GM12878 (cell line): ENCODE results near the gene F10. TPM values are rescaled to one million over a fixed set of nuclear protein-coding genes. Genes with fewer than 3 reads are reported as not detected.

Source experiments
- ATAC-seq: fragments of 200-7000 bp; cut with Tn5 transposase; 3 replicates; pipeline ENCODE4 v1.9.1; 2020; ENCODE audit warnings: mild to moderate bottlenecking, moderate library complexity
- BruUV-seq: library from RNA; stranded (reverse); fragments of 400-500 nt; replicated peaks from 2 replicates; lab custom pipeline; 2021; lab: Mats Ljungman, UMichigan
- CTCF ChIA-PET: fragments of 300-600 bp; sonication (Branson Sonifier 250); formaldehyde crosslinking; extraction: SDS; loops from one replicate; lab custom pipeline; 2021; ENCODE audit warnings: inconsistent platforms; lab: Yijun Ruan, JAX
- POLR2A ChIA-PET: fragments of 350-600 bp; formaldehyde crosslinking; extraction: SDS; loops from one replicate; lab custom pipeline; 2021; ENCODE audit warnings: inconsistent platforms; lab: Charles Lee
- RAD21 ChIA-PET: fragments of 300-600 bp; sonication (Branson Sonifier 250); formaldehyde crosslinking; loops from one replicate; lab custom pipeline; 2023; ENCODE audit warnings: antibody characterized with exemption; ENCODE audit not compliant: unreplicated experiment; lab: Charles Lee
- SMC1A ChIA-PET: fragments of 300-600 bp; sonication (Branson Sonifier 250); formaldehyde crosslinking; loops from one replicate; lab custom pipeline; 2023; ENCODE audit not compliant: unreplicated experiment, uncharacterized antibody; lab: Charles Lee
- DNase-seq: peaks from one replicate; pipeline ENCODE4 v3.0.0-alpha.2; 2011; ENCODE audit warnings: low read depth, low spot score
- FAIRE-seq: peaks from 3 replicates; lab custom pipeline; 2011; peaks lifted over from hg19 to GRCh38; lab: Jason Lieb, UNC
- H2AFZ ChIP-seq: 2 replicates; pipeline ENCODE4 v1.6.0; 2011; ENCODE audit warnings: low read depth, low read length, control low read depth; ENCODE audit not compliant: control insufficient read depth
- H3K27ac ChIP-seq: 2 replicates; pipeline ENCODE4 v1.5.1; 2011; ENCODE audit warnings: control low read depth; ENCODE audit not compliant: control insufficient read depth, insufficient read depth
- H3K27me3 ChIP-seq, 2 experiments: replicated peaks in 1 of 2; 2 replicates each; pipeline versions ENCODE4 v1.6.0 to v1.6.1; 2011; ENCODE audit warnings: low read length in 1 of 2; ENCODE audit not compliant: control insufficient read depth in 2 of 2, insufficient read depth in 2 of 2
- H3K36me3 ChIP-seq, 2 experiments: 2 replicates each; pipeline ENCODE4 v1.5.1; 2011; ENCODE audit warnings: low read length in 1 of 2; ENCODE audit not compliant: control insufficient read depth in 2 of 2, insufficient read depth in 2 of 2
- H3K4me1 ChIP-seq: 2 replicates; pipeline ENCODE4 v1.6.1; 2011; ENCODE audit warnings: mild to moderate bottlenecking, low read length, moderate library complexity, mixed read lengths; ENCODE audit not compliant: control insufficient read depth, insufficient read depth
- H3K4me2 ChIP-seq: 2 replicates; pipeline ENCODE4 v1.6.0; 2011; ENCODE audit warnings: control low read depth; ENCODE audit not compliant: control insufficient read depth, insufficient read depth
- H3K4me3 ChIP-seq: fragments of 200-600 bp; sonication (generic); 2 replicates; pipeline ENCODE4 v1.5.1; 2016
- H3K79me2 ChIP-seq: 2 replicates; pipeline ENCODE4 v1.6.0; 2011; ENCODE audit warnings: low read length; ENCODE audit not compliant: control insufficient read depth, insufficient read depth
- H3K9ac ChIP-seq: 2 replicates; pipeline ENCODE4 v1.8.0; 2011; ENCODE audit warnings: low read length, control low read depth, mixed read lengths; ENCODE audit not compliant: control insufficient read depth, insufficient read depth
- H3K9me3 ChIP-seq: replicated peaks from 3 replicates; pipeline ENCODE4 v1.5.1; 2011; ENCODE audit warnings: mild to moderate bottlenecking, low read length; ENCODE audit not compliant: control insufficient read depth, insufficient read depth
- H4K20me1 ChIP-seq: 2 replicates; pipeline ENCODE4 v1.6.0; 2011; ENCODE audit not compliant: control insufficient read depth, insufficient read depth
- CHD1 ChIP-seq: IDR thresholded peaks from 2 replicates; pipeline ENCODE4 v1.6.1; 2012; ENCODE audit warnings: low read depth, low read length, improper control_type of control experiment
- LARP7 ChIP-seq: fragments of 450-650 bp; IDR thresholded peaks from 2 replicates; pipeline ENCODE4 v1.6.1; 2017; ENCODE audit warnings: mild to moderate bottlenecking
- REST ChIP-seq: IDR thresholded peaks from 2 replicates; pipeline ENCODE4 v1.6.1; 2012; ENCODE audit warnings: mild to moderate bottlenecking, low read depth, low read length
- TAF1 ChIP-seq: IDR thresholded peaks from 2 replicates; pipeline ENCODE4 v1.6.1; 2011; ENCODE audit warnings: mild to moderate bottlenecking, low read depth, low read length, borderline replicate concordance
- WGBS: methylation state at CpG from one replicate; pipeline ENCODE4 v1.1.6; 2016; ENCODE audit warnings: low lambda C conversion rate; ENCODE audit not compliant: insufficient replicate concordance, insufficient coverage; ENCODE audit errors: missing lambda C conversion rate; 5-methylcytosine and 5-hydroxymethylcytosine counted together
- in situ Hi-C: fragments of 300-500 bp; cut with MboI; formaldehyde crosslinking; loops from 9 replicates; pipeline ENCODE4 v1.14.3; 2018; ENCODE audit warnings: mixed read lengths
- intact Hi-C: fragments of 100-400 bp; cut with micrococcal nuclease; formaldehyde crosslinking; loops from one replicate; pipeline ENCODE4 v1.14.2; 2022; ENCODE audit not compliant: unreplicated experiment
- polyA plus RNA-seq, 11 experiments: library from polyadenylated mRNA; depleted of rRNA in 4 of 11; unstranded in 6 of 11; stranded (reverse) in 5 of 11; fragments of >200 nt; fragmentation: Nextera tagmentation in 4 of 11; fragmentation: Illumina TruSeq in 1 of 11; extraction: Ambion mirVana in 4 of 11; extraction: Trizol in 1 of 11; gene quantifications; 1 replicate in 1 of 11; 2 replicates in 10 of 11; pipeline versions ENCODE4 v1.2.1 to v1.2.3, GENCODE V29; 2011 to 2016; ENCODE audit warnings: inconsistent platforms in 2 of 11, missing spikeins in 2 of 11, low read depth in 1 of 11
- total RNA-seq, 4 experiments: library from RNA; depleted of rRNA in 3 of 4; stranded (reverse); fragments of >200 nt in 3 of 4; fragmentation: Illumina TruSeq in 1 of 4; extraction: Trizol in 1 of 4; gene quantifications; 2 replicates each; pipeline versions ENCODE4 v1.2.1 to v1.2.3, GENCODE V29; 2013 to 2021

The F10 gene
- total and polyA plus RNA-seq, 10 of the 15 experiments (the other 5 are each of a cell fraction or from before 2014, with no cell fraction given), result not detected

GRCh38 chr13:113184568-113185440 is 62.2 kb downstream of the F10 start:
- ATAC-seq (no peak), DNase-seq (no peak)
- in situ Hi-C loops, result no loop called here

More at GRCh38 chr13:113184568-113185440, 62.2 kb downstream of the F10 start:
- peaks cover 13% of the 10 kb centered on the region; the same call in 2 of the 3 replicates for H3K9me3 ChIP-seq
- H2AFZ ChIP-seq, result no peak overlapping the region
- H3K9ac ChIP-seq, result no peak overlapping the region
- TF ChIP-seq REST (no peak), LARP7 (no peak), CHD1 (no peak), TAF1 (no peak)
- TF ChIP-seq, all 136 proteins: peak for 0
- no peak overlapping the region for H3K4me3 ChIP-seq
- no peaks in the 10 kb centered on the region; the same call in 1 of the 2 replicates for H3K79me2 ChIP-seq
- CTCF ChIA-PET, result no interaction called here
- H3K36me3 ChIP-seq, result peaks cover 10 to 27% of the 10 kb centered on the region in 2 experiments
- BruUV-seq, result no TSS peak
- H3K27me3 ChIP-seq, result no peaks in the 10 kb centered on the region
- H4K20me1 ChIP-seq, result no peaks in the 10 kb centered on the region
- SMC1A ChIA-PET, result no interaction called here
- no peak for FAIRE-seq
- no peak overlapping the region for H3K4me2 ChIP-seq
- POLR2A ChIA-PET, result interaction anchor here (0.7 kb wide), 1 partner anchor 19 kb away, joined by 3 read pairs; no protein-coding TSS in a partner anchor
- WGBS, result 96% methylated on average over 22 of the region's 22 CpGs
- intact Hi-C loops, result no loop called here
- peaks cover 13% of the 10 kb centered on the region for H3K4me1 ChIP-seq
- RAD21 ChIA-PET, result no interaction called here
- H3K27ac ChIP-seq, result no peak overlapping the region
